Embryonic facial prominence (tissue), 1 donor: ENCODE data around the gene BEX3.

ENCODE experiments used
- DNase-seq: peaks from one replicate; pipeline ENCODE4 v3.0.0-alpha.2; 2016; ENCODE audit errors: extremely low spot score

The BEX3 gene

GRCh38 chrX:103423955-103424638 lies 47.8 kb downstream of the BEX3 start:
- DNase-seq, result no peak
